Stomach (tissue), 9 donors: ENCODE data around the gene PINK1. TPM values are rescaled to one million over a fixed set of nuclear protein-coding genes. Genes with fewer than 3 reads are reported as not detected.

Experiments used
- DNase-seq, 2 donors: peaks; one replicate each; pipeline versions ENCODE4 v3.0.0 to v3.0.0-alpha.2; 2013 to 2019
- H3K27ac ChIP-seq, 5 donors: fragments of 200-600 bp in 4 of 5; sonication (generic) in 4 of 5; one replicate each; pipeline ENCODE4 v1.5.1; 2013 to 2019; ENCODE audit warnings: mild to moderate bottlenecking in 1 of 5, moderate library complexity in 1 of 5
- H3K27me3 ChIP-seq, 3 donors: fragments of 200-600 bp; sonication (generic); one replicate each; pipeline ENCODE4 v1.5.1; 2017 to 2019; ENCODE audit warnings: mixed run types in 1 of 3
- H3K36me3 ChIP-seq, 4 donors: fragments of 200-600 bp; sonication (generic); 1 replicate in 3 of 4; 2 replicates in 1 of 4; pipeline ENCODE4 v1.5.1; 2016 to 2019
- H3K4me1 ChIP-seq, 4 donors: fragments of 200-600 bp; sonication (generic); one replicate each; pipeline ENCODE4 v1.5.1; 2016 to 2019
- H3K4me3 ChIP-seq, 4 donors: fragments of 200-600 bp; sonication (generic) in 3 of 4; one replicate each; pipeline ENCODE4 v1.5.1; 2016 to 2019; ENCODE audit warnings: mild to moderate bottlenecking in 1 of 4
- H3K9me3 ChIP-seq, 4 donors: fragments of 200-600 bp; sonication (generic); one replicate each; pipeline ENCODE4 v1.5.1; 2016 to 2019
- EP300 ChIP-seq: sonication (generic); formaldehyde crosslinking; IDR thresholded peaks from one replicate; pipeline ENCODE4 v1.6.1; 2017; ENCODE audit warnings: antibody characterized with exemption
- POLR2A ChIP-seq, 4 donors: fragments of 450-650 bp; IDR thresholded peaks; one replicate each; pipeline ENCODE4 v1.6.1; 2016; ENCODE audit warnings: antibody characterized with exemption in 4 of 4, control low read depth in 2 of 4, mild to moderate bottlenecking in 1 of 4, moderate library complexity in 1 of 4
- POLR2AphosphoS5 ChIP-seq, 3 donors: sonication (generic); formaldehyde crosslinking; IDR thresholded peaks; one replicate each; pipeline ENCODE4 v1.6.1; 2016; ENCODE audit warnings: antibody characterized with exemption in 3 of 3
- WGBS, 5 donors: extraction: QIAGEN DNeasy Blood & Tissue Kit in 3 of 5; methylation state at CpG; one replicate each; pipeline versions ENCODE4 v1.1.5 to v1.1.7; 2013 to 2018; 5-methylcytosine and 5-hydroxymethylcytosine counted together
- intact Hi-C: fragments of 100-400 bp; cut with DNase I; formaldehyde crosslinking; loops from one replicate; pipeline ENCODE4 v1.15.1; 2023; ENCODE audit warnings: low total_unique reads
- polyA plus RNA-seq, 3 donors: library from polyadenylated mRNA; stranded (reverse); fragments of 200-250 nt; gene quantifications; one replicate each; pipeline ENCODE4 v1.2.3, GENCODE V29; 2013
- total RNA-seq, 5 donors: library from RNA; depleted of rRNA; stranded (reverse); fragments of >200 nt; gene quantifications; one replicate each; pipeline versions ENCODE4 v1.1.0 to v1.2.3, GENCODE V29; 2014 to 2016
- TF ChIP-seq, protein P1 (sequence below), 7 experiments: fragments of 450-650 bp in 4 of 7; fragments of 200-600 bp in 3 of 7; sonication (generic) in 3 of 7; IDR thresholded peaks; one replicate each; pipeline ENCODE4 v1.5.1; 2016 to 2019; ENCODE audit warnings: antibody characterized with exemption in 7 of 7, control low read depth in 2 of 7, mild to moderate bottlenecking in 1 of 7
- donor health status: healthy with polysubstance abuse.
- donor health status: Bipolar disorder and iron deficiency.
- donor health status: healthy.

Gene PINK1
- total and polyA plus RNA-seq, 8 donors, result 21.0 to 169 (median 53.8) TPM

DNA sequence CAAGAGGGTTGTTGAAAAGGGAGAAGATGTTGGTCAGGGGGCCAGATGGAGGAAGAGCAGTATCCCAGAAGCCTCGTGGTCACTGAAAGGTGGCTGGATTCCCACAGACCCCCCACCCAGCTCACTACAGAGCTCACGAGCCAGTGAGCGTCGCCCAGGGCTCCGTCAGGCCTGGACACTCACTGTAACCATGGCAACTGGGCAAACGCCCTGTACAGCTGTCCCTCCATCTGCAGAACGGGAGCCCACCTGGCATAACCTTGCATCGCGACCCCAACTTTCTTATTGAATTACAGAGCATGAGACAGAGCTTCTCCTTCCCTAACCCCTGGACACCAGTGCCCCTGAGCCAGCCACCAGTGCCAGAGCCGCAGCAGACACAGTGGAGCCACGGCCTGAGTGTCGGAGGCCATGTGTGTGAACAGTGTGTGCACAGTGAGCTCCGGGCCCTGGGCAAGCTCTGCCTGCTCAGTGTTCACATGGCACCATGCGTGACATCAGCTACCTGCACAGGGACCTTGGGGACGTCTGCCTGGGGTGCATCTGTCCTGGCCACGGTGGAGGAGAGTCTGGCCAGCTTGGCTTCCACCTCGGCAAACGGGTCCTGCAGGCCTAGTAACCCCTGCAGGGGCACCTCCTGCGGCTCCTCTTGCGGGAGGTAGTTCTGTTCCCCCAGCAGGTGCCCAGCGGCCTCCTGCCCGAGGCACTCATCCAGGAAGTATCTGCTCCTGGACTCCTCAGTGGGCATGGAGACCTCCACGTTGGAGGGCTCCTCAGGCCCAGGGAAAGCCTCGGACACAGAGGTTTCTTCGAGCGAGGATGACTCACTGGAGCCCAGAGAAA is 53.8 kb downstream of the PINK1 start:
- Histone ChIP-seq H3K36me3 (no peaks in the 10 kb centered on the region), H3K9me3 (peaks cover 0 to 5% (median 0%) of the 10 kb centered on the region in 4 donors), H3K4me3 (no peak overlapping the region), H3K4me1 (no peaks in the 10 kb centered on the region), H3K27me3 (no peaks in the 10 kb centered on the region), H3K27ac (no peak overlapping the region)
- intact Hi-C loops, result no loop called here
- TF ChIP-seq, protein P1, sequence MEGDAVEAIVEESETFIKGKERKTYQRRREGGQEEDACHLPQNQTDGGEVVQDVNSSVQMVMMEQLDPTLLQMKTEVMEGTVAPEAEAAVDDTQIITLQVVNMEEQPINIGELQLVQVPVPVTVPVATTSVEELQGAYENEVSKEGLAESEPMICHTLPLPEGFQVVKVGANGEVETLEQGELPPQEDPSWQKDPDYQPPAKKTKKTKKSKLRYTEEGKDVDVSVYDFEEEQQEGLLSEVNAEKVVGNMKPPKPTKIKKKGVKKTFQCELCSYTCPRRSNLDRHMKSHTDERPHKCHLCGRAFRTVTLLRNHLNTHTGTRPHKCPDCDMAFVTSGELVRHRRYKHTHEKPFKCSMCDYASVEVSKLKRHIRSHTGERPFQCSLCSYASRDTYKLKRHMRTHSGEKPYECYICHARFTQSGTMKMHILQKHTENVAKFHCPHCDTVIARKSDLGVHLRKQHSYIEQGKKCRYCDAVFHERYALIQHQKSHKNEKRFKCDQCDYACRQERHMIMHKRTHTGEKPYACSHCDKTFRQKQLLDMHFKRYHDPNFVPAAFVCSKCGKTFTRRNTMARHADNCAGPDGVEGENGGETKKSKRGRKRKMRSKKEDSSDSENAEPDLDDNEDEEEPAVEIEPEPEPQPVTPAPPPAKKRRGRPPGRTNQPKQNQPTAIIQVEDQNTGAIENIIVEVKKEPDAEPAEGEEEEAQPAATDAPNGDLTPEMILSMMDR (IDR thresholded peaks at IDR 0.05), result no peak
- TF ChIP-seq POLR2AphosphoS5 (IDR thresholded peaks at IDR 0.05) (no peak), EP300 (no peak), POLR2A (IDR thresholded peaks at IDR 0.05) (no peak)
- no peak for DNase-seq
- 73 to 79% (median 77%) methylated on average over 19 to 26 of the region's 26 CpGs for WGBS, 5 donors

DNA sequence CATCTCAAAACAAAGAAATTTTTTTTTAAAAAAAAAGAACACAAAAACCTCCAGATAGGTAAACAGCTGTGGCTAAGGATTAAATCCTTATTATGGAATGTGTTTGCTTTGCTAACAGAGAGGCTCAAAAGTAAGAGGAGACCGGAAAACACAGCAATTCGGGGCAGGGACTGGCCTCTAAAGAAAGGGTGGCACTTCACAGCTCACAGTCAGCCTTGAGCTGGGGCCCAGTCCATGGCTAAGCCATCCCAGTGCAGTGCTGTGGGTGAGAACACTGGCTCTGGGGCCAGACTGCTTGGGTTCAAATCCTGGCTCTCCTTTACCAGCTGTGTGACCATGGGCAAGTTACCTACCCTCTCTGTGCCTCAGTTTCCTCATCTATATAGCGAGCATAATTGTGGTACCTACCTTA is 56.4 kb downstream of the PINK1 start:
- no peak for DNase-seq
- no peak overlapping the region for H3K4me3 ChIP-seq
- H3K9me3 ChIP-seq, result peaks cover 0 to 5% (median 0%) of the 10 kb centered on the region in 4 donors
- WGBS, 5 donors, result 50 to 69% (median 56%) methylated on average over 3 of the region's 3 CpGs
- intact Hi-C loops, result loop anchor here (10.0 kb wide), 2 partner anchors 285 to 505 kb away; no protein-coding TSS in a partner anchor
- H3K4me1 ChIP-seq, result no peaks in the 10 kb centered on the region
- H3K27ac ChIP-seq, result no peak overlapping the region
- H3K36me3 ChIP-seq, result no peaks in the 10 kb centered on the region
- TF ChIP-seq EP300, result no peak
- TF ChIP-seq POLR2AphosphoS5 (IDR thresholded peaks at IDR 0.05), result no peak
- TF ChIP-seq POLR2A (IDR thresholded peaks at IDR 0.05), result no peak
- TF ChIP-seq, protein P1 (IDR thresholded peaks at IDR 0.05), result no peak
- H3K27me3 ChIP-seq, result no peaks in the 10 kb centered on the region

DNA sequence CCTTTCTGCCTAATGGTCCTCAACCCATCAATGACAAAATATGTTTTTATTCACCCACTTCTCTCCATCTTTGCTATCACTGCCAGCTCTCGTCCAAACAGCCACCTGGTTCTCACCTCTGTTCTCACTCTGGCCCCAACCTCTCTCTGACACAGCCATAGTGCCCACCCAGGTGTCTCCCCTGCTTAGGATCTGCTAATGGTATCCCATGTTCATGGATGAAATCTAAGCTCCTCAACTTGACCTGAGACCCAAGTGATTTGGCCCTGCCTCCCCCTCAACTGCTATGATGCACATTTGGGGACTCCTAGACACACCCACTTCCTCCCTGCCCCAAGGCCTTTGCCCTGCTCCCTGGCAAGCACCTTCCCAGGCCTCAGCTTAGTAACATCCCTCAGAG is 58.6 kb downstream of the PINK1 start:
- Histone ChIP-seq H3K36me3 (no peaks in the 10 kb centered on the region), H3K27ac (no peak overlapping the region), H3K27me3 (no peaks in the 10 kb centered on the region), H3K4me3 (no peak overlapping the region), H3K4me1 (peaks cover 0 to 9% (median 9%) of the 10 kb centered on the region in 4 donors), H3K9me3 (peaks cover 0 to 5% (median 0%) of the 10 kb centered on the region in 4 donors)
- DNase-seq, result no peak
- TF ChIP-seq POLR2A (IDR thresholded peaks at IDR 0.05) (no peak), EP300 (no peak), POLR2AphosphoS5 (IDR thresholded peaks at IDR 0.05) (no peak)
- TF ChIP-seq, protein P1 (IDR thresholded peaks at IDR 0.05), result no peak
- intact Hi-C loops, result loop anchor here (10.0 kb wide), 2 partner anchors 283 to 503 kb away; no protein-coding TSS in a partner anchor
- WGBS, 5 donors, result 80 to 90% (median 84%) methylated on average over 1 of the region's 1 CpG

DNA sequence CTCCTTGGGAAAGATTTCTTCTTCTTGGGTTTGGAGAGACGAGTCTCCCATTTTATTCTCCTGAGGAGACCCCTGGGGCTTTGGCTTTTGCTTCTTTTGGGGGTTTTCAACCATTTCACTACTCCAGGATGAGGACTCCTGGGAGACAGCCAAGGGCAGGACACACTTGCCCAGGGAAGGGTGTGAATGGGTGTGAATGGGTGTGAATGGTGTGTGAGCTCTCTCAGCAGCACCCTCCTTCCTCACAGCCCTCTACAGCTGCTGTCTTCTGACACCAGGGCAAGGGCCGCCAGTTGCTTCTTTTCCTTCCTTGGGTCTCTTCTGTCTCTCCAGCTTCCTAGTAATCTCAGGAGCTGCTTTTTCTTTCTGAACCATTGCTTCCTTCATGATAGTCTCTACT is 60.4 kb downstream of the PINK1 start:
- intact Hi-C loops, result loop anchor here (10.0 kb wide), 2 partner anchors 281 to 501 kb away; no protein-coding TSS in a partner anchor
- Histone ChIP-seq H3K27me3 (no peaks in the 10 kb centered on the region), H3K36me3 (no peaks in the 10 kb centered on the region), H3K4me1 (peaks cover 0 to 16% (median 13%) of the 10 kb centered on the region in 4 donors), H3K27ac (no peak overlapping the region), H3K9me3 (peaks cover 0 to 5% (median 0%) of the 10 kb centered on the region in 4 donors), H3K4me3 (no peak overlapping the region)
- no peak for DNase-seq
- TF ChIP-seq POLR2A (IDR thresholded peaks at IDR 0.05) (no peak), POLR2AphosphoS5 (IDR thresholded peaks at IDR 0.05) (no peak), EP300 (no peak)
- TF ChIP-seq, protein P1 (IDR thresholded peaks at IDR 0.05), result no peak
- WGBS, 5 donors, result 64 to 86% (median 80%) methylated on average over 2 of the region's 2 CpGs
